Astrocyte (in vitro differentiated cells and primary cell): ENCODE data around the gene TEAD4.

ENCODE experiments used
- EZH2 ChIP-seq: IDR thresholded peaks from 2 replicates; pipeline ENCODE4 v1.6.1; 2012; ENCODE audit warnings: mild to moderate bottlenecking, low read length, inconsistent platforms; ENCODE audit not compliant: insufficient read depth
- TF ChIP-seq, protein P1 (sequence below): IDR thresholded peaks from 2 replicates; pipeline ENCODE4 v1.5.1; 2011; ENCODE audit warnings: low read depth, mild to moderate bottlenecking, inconsistent platforms, low read length, moderate library complexity; ENCODE audit not compliant: insufficient read depth

DNA sequence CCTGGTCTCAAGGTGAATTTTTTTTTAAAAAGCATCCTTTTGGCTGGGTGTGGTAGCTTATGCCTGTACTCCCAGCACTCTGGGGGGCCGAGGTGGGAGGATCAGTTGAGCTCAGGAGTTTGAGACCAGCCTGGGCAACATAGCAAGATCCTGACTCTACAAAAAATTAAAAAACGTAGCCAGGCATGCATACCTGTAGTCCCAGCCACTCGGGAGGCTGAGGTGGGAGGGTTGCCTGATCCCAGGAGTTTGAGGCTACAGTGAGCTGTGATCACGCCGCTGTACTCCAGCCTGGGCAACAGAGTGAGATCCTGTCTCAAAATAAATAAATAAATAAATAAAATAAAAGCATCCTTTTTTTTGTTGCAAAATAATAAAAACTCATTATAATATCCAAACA, 130.4 kb downstream of the TEAD4 start:
- TF ChIP-seq, protein P1, sequence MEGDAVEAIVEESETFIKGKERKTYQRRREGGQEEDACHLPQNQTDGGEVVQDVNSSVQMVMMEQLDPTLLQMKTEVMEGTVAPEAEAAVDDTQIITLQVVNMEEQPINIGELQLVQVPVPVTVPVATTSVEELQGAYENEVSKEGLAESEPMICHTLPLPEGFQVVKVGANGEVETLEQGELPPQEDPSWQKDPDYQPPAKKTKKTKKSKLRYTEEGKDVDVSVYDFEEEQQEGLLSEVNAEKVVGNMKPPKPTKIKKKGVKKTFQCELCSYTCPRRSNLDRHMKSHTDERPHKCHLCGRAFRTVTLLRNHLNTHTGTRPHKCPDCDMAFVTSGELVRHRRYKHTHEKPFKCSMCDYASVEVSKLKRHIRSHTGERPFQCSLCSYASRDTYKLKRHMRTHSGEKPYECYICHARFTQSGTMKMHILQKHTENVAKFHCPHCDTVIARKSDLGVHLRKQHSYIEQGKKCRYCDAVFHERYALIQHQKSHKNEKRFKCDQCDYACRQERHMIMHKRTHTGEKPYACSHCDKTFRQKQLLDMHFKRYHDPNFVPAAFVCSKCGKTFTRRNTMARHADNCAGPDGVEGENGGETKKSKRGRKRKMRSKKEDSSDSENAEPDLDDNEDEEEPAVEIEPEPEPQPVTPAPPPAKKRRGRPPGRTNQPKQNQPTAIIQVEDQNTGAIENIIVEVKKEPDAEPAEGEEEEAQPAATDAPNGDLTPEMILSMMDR, result no peak
- TF ChIP-seq EZH2, result no peak
